ENCODE results near the gene EFCAB8.

EFCAB8 gene

GRCh38 chr20:33009214-33010132 lies 150.8 kb downstream of the EFCAB8 start:
- TF ChIP-seq NFIC (IDR thresholded peaks at IDR 0.05) = no peak
- TF ChIP-seq FOXM1 (IDR thresholded peaks at IDR 0.05; ENCODE audit: borderline replicate concordance, low read depth) = no peak
- no peak for TF ChIP-seq REST (IDR thresholded peaks at IDR 0.05; ENCODE audit: low read depth)
- TF ChIP-seq TEAD4 (IDR thresholded peaks at IDR 0.05) = no peak
- no peak for TF ChIP-seq EP300 (IDR thresholded peaks at IDR 0.05; ENCODE audit: borderline replicate concordance)
- no peak for TF ChIP-seq ZBTB7A (IDR thresholded peaks at IDR 0.05; ENCODE audit: low read depth)
- no peak for TF ChIP-seq YY1 (IDR thresholded peaks at IDR 0.05; ENCODE audit: low read depth)
- TF ChIP-seq USF1 (IDR thresholded peaks at IDR 0.05) = no peak
- TF ChIP-seq RAD21 (IDR thresholded peaks at IDR 0.05; ENCODE audit: low read depth) = no peak
- TF ChIP-seq CEBPB (IDR thresholded peaks at IDR 0.05) = no peak
- TF ChIP-seq, protein P1, sequence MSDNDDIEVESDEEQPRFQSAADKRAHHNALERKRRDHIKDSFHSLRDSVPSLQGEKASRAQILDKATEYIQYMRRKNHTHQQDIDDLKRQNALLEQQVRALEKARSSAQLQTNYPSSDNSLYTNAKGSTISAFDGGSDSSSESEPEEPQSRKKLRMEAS (IDR thresholded peaks at IDR 0.05) = no peak

- TF ChIP-seq USF1 (IDR thresholded peaks at IDR 0.05) = no peak
- TF ChIP-seq CEBPB (IDR thresholded peaks at IDR 0.05) = no peak
- TF ChIP-seq REST (IDR thresholded peaks at IDR 0.05; ENCODE audit: low read depth) = no peak
- TF ChIP-seq EP300 (IDR thresholded peaks at IDR 0.05; ENCODE audit: borderline replicate concordance) = no peak
Measured at GRCh38 chr20:33010133-33010504, 151.4 kb downstream of the EFCAB8 start.

GRCh38 chr20:33010674-33011449 lies 152.1 kb downstream of the EFCAB8 start:
- TF ChIP-seq ZBTB7A (IDR thresholded peaks at IDR 0.05; ENCODE audit: low read depth) = no peak
- no peak for TF ChIP-seq EGR1 (IDR thresholded peaks at IDR 0.05)
- no peak for TF ChIP-seq USF1 (IDR thresholded peaks at IDR 0.05)
- no peak for TF ChIP-seq TEAD4 (IDR thresholded peaks at IDR 0.05)
- TF ChIP-seq REST (IDR thresholded peaks at IDR 0.05; ENCODE audit: low read depth) = no peak
- TF ChIP-seq CEBPB (IDR thresholded peaks at IDR 0.05) = no peak
- no peak for TF ChIP-seq YY1 (IDR thresholded peaks at IDR 0.05; ENCODE audit: low read depth)
- no peak for TF ChIP-seq RAD21 (IDR thresholded peaks at IDR 0.05; ENCODE audit: low read depth)
- no peak for TF ChIP-seq TCF12 (IDR thresholded peaks at IDR 0.05; ENCODE audit: low read depth)
- no peak for TF ChIP-seq EP300 (IDR thresholded peaks at IDR 0.05; ENCODE audit: borderline replicate concordance)
- no peak for TF ChIP-seq FOXM1 (IDR thresholded peaks at IDR 0.05; ENCODE audit: borderline replicate concordance, low read depth)

Measured in Ishikawa (cell line).